Cardiac muscle cell (in vitro differentiated cells and primary cell): ENCODE data around the gene PHKG1. TPM values are rescaled to one million over a fixed set of nuclear protein-coding genes. Genes with fewer than 3 reads are reported as not detected.
"Not testable (repeated sequence)": the region's sequence is repeated elsewhere in the genome, so short reads cannot be mapped to it uniquely, and the experiment has no call there.

Experiments used
- DNase-seq, 2 donors: peaks; one replicate each; pipeline versions ENCODE4 v3.0.0 to v3.0.0-alpha.2; 2010 to 2017; ENCODE audit warnings: low read depth in 1 of 2, low spot score in 1 of 2
- H3K27ac ChIP-seq: fragments of 200-600 bp; sonication (generic); 2 replicates; pipeline ENCODE4 v1.5.1; 2016
- H3K27me3 ChIP-seq: fragments of 200-600 bp; sonication (generic); 2 replicates; pipeline ENCODE4 v1.6.0; 2016; ENCODE audit warnings: control low read depth
- H3K36me3 ChIP-seq: fragments of 200-600 bp; sonication (generic); 2 replicates; pipeline ENCODE4 v1.5.1; 2016; ENCODE audit warnings: control low read depth
- H3K4me1 ChIP-seq: fragments of 200-600 bp; sonication (generic); 2 replicates; pipeline ENCODE4 v1.8.1; 2017; ENCODE audit warnings: low read depth, mild to moderate bottlenecking, mixed run types
- H3K4me3 ChIP-seq: fragments of 200-600 bp; sonication (generic); 2 replicates; pipeline ENCODE4 v1.5.1; 2016; ENCODE audit warnings: mild to moderate bottlenecking
- H3K9me3 ChIP-seq: fragments of 200-600 bp; sonication (generic); 2 replicates; pipeline ENCODE4 v1.5.1; 2017; ENCODE audit warnings: low read depth, mild to moderate bottlenecking, control low read depth
- CTCF ChIP-seq: IDR thresholded peaks from 2 replicates; pipeline ENCODE4 v1.5.1; 2012; ENCODE audit warnings: low read depth, mild to moderate bottlenecking, low read length
- polyA plus RNA-seq: library from polyadenylated mRNA; unstranded; fragments of >200 nt; fragmentation: Nextera tagmentation; extraction: Ambion mirVana; gene quantifications from 2 replicates; pipeline ENCODE4 v1.2.1, GENCODE V29; 2016
- total RNA-seq: library from RNA; depleted of rRNA; stranded (reverse); fragments of >200 nt; gene quantifications from 2 replicates; pipeline ENCODE4 v1.2.3, GENCODE V29; 2016

Gene PHKG1
- total and polyA plus RNA-seq, 2 experiments from 2014 or later: 0.21 to 0.44 TPM

GRCh38 chr7:56087445-56087844 lies 5.3 kb downstream of the PHKG1 start:
- Histone ChIP-seq H3K4me3 (no peak overlapping the region), H3K36me3 (no peaks in the 10 kb centered on the region), H3K4me1 (no peaks in the 10 kb centered on the region), H3K9me3 (no peaks in the 10 kb centered on the region), H3K27me3 (no peaks in the 10 kb centered on the region), H3K27ac (no peak overlapping the region)
- no peak for DNase-seq
- no peak for TF ChIP-seq CTCF

- no peaks in the 10 kb centered on the region for H3K36me3 ChIP-seq
- no peak for DNase-seq
- no peaks in the 10 kb centered on the region for H3K4me1 ChIP-seq
- no peak for TF ChIP-seq CTCF
- H3K27ac ChIP-seq: no peak overlapping the region
- no peaks in the 10 kb centered on the region for H3K9me3 ChIP-seq
- no peaks in the 10 kb centered on the region for H3K27me3 ChIP-seq
- H3K4me3 ChIP-seq: no peak overlapping the region
Measured at GRCh38 chr7:56086761-56087160, 6.0 kb downstream of the PHKG1 start.

- TF ChIP-seq CTCF: no peak
- no peaks in the 10 kb centered on the region for H3K9me3 ChIP-seq
- H3K4me3 ChIP-seq: no peak overlapping the region
- no peaks in the 10 kb centered on the region for H3K4me1 ChIP-seq
- H3K27me3 ChIP-seq: no peaks in the 10 kb centered on the region
- DNase-seq: no peak
- no peak overlapping the region for H3K27ac ChIP-seq
- no peaks in the 10 kb centered on the region for H3K36me3 ChIP-seq
Measured at GRCh38 chr7:56083150-56083785, 9.5 kb downstream of the PHKG1 start.

- no peak for DNase-seq
- H3K36me3 ChIP-seq: no peaks in the 10 kb centered on the region
- H3K27ac ChIP-seq: no peak overlapping the region
- H3K27me3 ChIP-seq: no peaks in the 10 kb centered on the region
- H3K4me3 ChIP-seq: no peak overlapping the region
- no peaks in the 10 kb centered on the region for H3K4me1 ChIP-seq
- no peaks in the 10 kb centered on the region for H3K9me3 ChIP-seq
- no peak for TF ChIP-seq CTCF
Measured at GRCh38 chr7:56081626-56082340, 11.0 kb downstream of the PHKG1 start.

- not testable (repeated sequence) for H3K4me1 ChIP-seq, DNase-seq, H3K4me3 ChIP-seq, H3K9me3 ChIP-seq, H3K27me3 ChIP-seq, H3K36me3 ChIP-seq, H3K27ac ChIP-seq
Measured at GRCh38 chr7:56080726-56081435, 11.9 kb downstream of the PHKG1 start.
